Hepatocyte (in vitro differentiated cells): Measurements from ENCODE around the gene FOXO3. TPM values are rescaled to one million over a fixed set of nuclear protein-coding genes. Genes with fewer than 3 reads are reported as not detected.
A peak's percentile ranks its signal among the peaks of the same experiment; 100 is the strongest.
"Not testable (repeated sequence)": the region's sequence is repeated elsewhere in the genome, so short reads cannot be mapped to it uniquely, and the experiment has no call there.

ENCODE experiments used
- DNase-seq: peaks from one replicate; pipeline ENCODE4 v3.0.0-alpha.2; 2016; ENCODE audit warnings: low spot score
- H2AFZ ChIP-seq: fragments of 200-600 bp; sonication (generic); 2 replicates; pipeline ENCODE4 v1.6.0; 2016; ENCODE audit warnings: antibody characterized with exemption, mild to moderate bottlenecking
- H3K27ac ChIP-seq: fragments of 200-600 bp; sonication (generic); 2 replicates; pipeline ENCODE4 v1.5.1; 2016; ENCODE audit warnings: mild to moderate bottlenecking
- H3K27me3 ChIP-seq: fragments of 200-600 bp; sonication (generic); 2 replicates; pipeline ENCODE4 v1.6.1; 2016
- H3K36me3 ChIP-seq: fragments of 200-600 bp; sonication (generic); replicated peaks from 2 replicates; pipeline ENCODE4 v1.5.1; 2016; ENCODE audit warnings: low read depth; ENCODE audit not compliant: insufficient read depth
- H3K4me1 ChIP-seq: fragments of 200-600 bp; sonication (generic); 2 replicates; pipeline ENCODE4 v1.5.1; 2016; ENCODE audit warnings: mild to moderate bottlenecking, moderate library complexity; ENCODE audit not compliant: insufficient read depth
- H3K4me2 ChIP-seq: fragments of 200-600 bp; sonication (generic); 2 replicates; pipeline ENCODE4 v1.6.0; 2016
- H3K4me3 ChIP-seq: fragments of 200-600 bp; sonication (generic); 2 replicates; pipeline ENCODE4 v1.5.1; 2016; ENCODE audit warnings: mild to moderate bottlenecking
- H3K79me2 ChIP-seq: fragments of 200-600 bp; sonication (generic); 2 replicates; pipeline ENCODE4 v1.6.0; 2017; ENCODE audit warnings: mild to moderate bottlenecking
- H3K9me2 ChIP-seq: fragments of 200-600 bp; sonication (generic); replicated peaks from 2 replicates; pipeline ENCODE4 v1.6.0; 2017; ENCODE audit warnings: mild to moderate bottlenecking; ENCODE audit not compliant: insufficient read depth
- H3K9me3 ChIP-seq: fragments of 200-600 bp; sonication (generic); 2 replicates; pipeline ENCODE4 v1.5.1; 2016; ENCODE audit warnings: low read depth, mild to moderate bottlenecking
- H4K20me1 ChIP-seq: fragments of 200-600 bp; sonication (generic); 2 replicates; pipeline ENCODE4 v1.6.0; 2016; ENCODE audit warnings: mild to moderate bottlenecking; ENCODE audit not compliant: insufficient read depth, poor library complexity, severe bottlenecking
- CTCF ChIP-seq: fragments of 200-600 bp; sonication (generic); IDR thresholded peaks from 2 replicates; pipeline ENCODE4 v1.5.1; 2016; ENCODE audit warnings: antibody characterized with exemption, mild to moderate bottlenecking; ENCODE audit not compliant: poor library complexity
- EZH2 ChIP-seq: fragments of 200-600 bp; sonication (generic); IDR thresholded peaks from 2 replicates; pipeline ENCODE4 v1.6.1; 2016; ENCODE audit warnings: antibody characterized with exemption, mild to moderate bottlenecking, borderline replicate concordance
- EZH2phosphoT487 ChIP-seq: fragments of 200-600 bp; sonication (generic); IDR thresholded peaks from one replicate; pipeline ENCODE4 v1.6.1; 2018; ENCODE audit warnings: antibody characterized with exemption, mild to moderate bottlenecking, low read depth, moderate library complexity; ENCODE audit not compliant: unreplicated experiment, severe bottlenecking
- WGBS: methylation state at CpG from one replicate; pipeline ENCODE4 v1.1.6; 2016; ENCODE audit warnings: low lambda C conversion rate; ENCODE audit errors: missing lambda C conversion rate; 5-methylcytosine and 5-hydroxymethylcytosine counted together
- polyA plus RNA-seq: library from polyadenylated mRNA; unstranded; fragments of >200 nt; fragmentation: Nextera tagmentation; extraction: Ambion mirVana; gene quantifications from 2 replicates; pipeline ENCODE4 v1.2.1, GENCODE V29; 2016
- total RNA-seq: library from RNA; depleted of rRNA; stranded (reverse); fragments of >200 nt; gene quantifications from 2 replicates; pipeline ENCODE4 v1.2.3, GENCODE V29; 2014

FOXO3 gene
- total and polyA plus RNA-seq, 2 experiments from 2014 or later = 44.6 to 54.9 TPM

DNA sequence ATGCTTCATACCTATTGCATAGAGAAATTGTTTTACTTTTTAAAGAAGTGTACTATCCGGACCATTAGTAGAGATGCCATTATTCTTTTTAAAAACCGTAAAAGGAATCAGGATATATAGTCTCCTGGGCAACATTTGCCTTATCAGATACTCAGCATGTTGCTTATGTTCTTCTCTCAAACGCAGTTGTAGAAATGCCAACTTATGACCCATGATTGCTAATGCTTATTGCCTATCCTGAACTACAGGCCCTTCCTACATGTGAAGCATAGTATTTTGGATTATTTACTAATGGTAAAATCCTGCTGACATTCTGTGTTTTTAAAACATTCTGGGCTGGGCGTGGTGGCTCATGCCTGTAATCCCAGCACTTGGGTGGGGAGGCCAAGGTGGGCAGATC, 99.5 kb downstream of the FOXO3 start:
- 94% methylated on average over 4 of the region's 4 CpGs for WGBS
- Histone ChIP-seq H2AFZ (no peak overlapping the region), H3K79me2 (peaks cover 74% of the 10 kb centered on the region), H3K4me2 (no peak overlapping the region), H3K4me3 (no peak overlapping the region), H3K9me2 (no peaks in the 10 kb centered on the region), H3K9me3 (no peaks in the 10 kb centered on the region), H4K20me1 (peaks cover 22% of the 10 kb centered on the region), H3K36me3 (no peaks in the 10 kb centered on the region), H3K27ac (no peak overlapping the region), H3K4me1 (peaks cover 17% of the 10 kb centered on the region), H3K27me3 (no peaks in the 10 kb centered on the region)
- TF ChIP-seq CTCF (no peak), EZH2 (no peak), EZH2phosphoT487 (no peak)
- DNase-seq = no peak

GRCh38 chr6:108661430-108661829, 100.7 kb downstream of the FOXO3 start:
- TF ChIP-seq CTCF (no peak), EZH2phosphoT487 (no peak), EZH2 (no peak)
- peaks cover 27% of the 10 kb centered on the region for H4K20me1 ChIP-seq
- 57% methylated on average over 1 of the region's 1 CpG for WGBS
- H3K9me2 ChIP-seq = no peaks in the 10 kb centered on the region
- H2AFZ ChIP-seq = no peak overlapping the region
- H3K36me3 ChIP-seq = no peaks in the 10 kb centered on the region
- H3K79me2 ChIP-seq = peaks cover 80% of the 10 kb centered on the region
- peaks cover 9% of the 10 kb centered on the region for H3K4me1 ChIP-seq
- no peak overlapping the region for H3K4me3 ChIP-seq
- no peaks in the 10 kb centered on the region for H3K27me3 ChIP-seq
- H3K4me2 ChIP-seq = no peak overlapping the region
- no peaks in the 10 kb centered on the region for H3K9me3 ChIP-seq
- no peak overlapping the region for H3K27ac ChIP-seq
- DNase-seq = peak; percentile 37

- Histone ChIP-seq H3K27ac (no peak overlapping the region), H3K4me2 (no peak overlapping the region), H3K4me1 (peaks cover 4% of the 10 kb centered on the region), H3K9me3 (no peaks in the 10 kb centered on the region), H3K79me2 (peaks cover 81% of the 10 kb centered on the region), H2AFZ (no peak overlapping the region), H3K27me3 (no peaks in the 10 kb centered on the region), H3K36me3 (no peaks in the 10 kb centered on the region), H3K4me3 (no peak overlapping the region), H3K9me2 (no peaks in the 10 kb centered on the region), H4K20me1 (peaks cover 27% of the 10 kb centered on the region)
- no peak for DNase-seq
- 91% methylated on average over 2 of the region's 2 CpGs for WGBS
- no peak for TF ChIP-seq EZH2phosphoT487
- TF ChIP-seq EZH2 = no peak
- TF ChIP-seq CTCF = no peak
These were observed 101.3 kb downstream of the FOXO3 start for GRCh38 chr6:108661982-108662381.

DNA sequence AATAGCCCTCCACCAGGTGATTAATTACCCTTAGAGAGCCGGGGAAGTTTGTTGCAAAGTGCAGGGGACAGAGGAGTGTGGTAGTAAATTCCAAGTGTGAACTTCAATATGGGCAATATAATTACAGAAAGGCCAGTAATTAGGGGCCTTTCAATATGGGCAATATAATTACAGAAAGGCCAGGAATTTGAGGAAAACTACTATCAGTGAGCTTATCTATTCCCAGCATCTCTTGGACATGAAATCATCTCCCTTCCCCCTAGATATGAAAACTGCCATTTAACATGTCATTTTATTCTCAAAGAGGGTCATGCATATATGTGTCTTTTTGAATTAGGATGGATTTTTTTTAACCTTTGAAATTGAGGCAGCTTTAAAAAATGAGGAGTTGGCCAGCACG, 102.0 kb downstream of the FOXO3 start:
- peaks cover 23% of the 10 kb centered on the region for H4K20me1 ChIP-seq
- no peak overlapping the region for H2AFZ ChIP-seq
- peaks cover 2% of the 10 kb centered on the region for H3K4me1 ChIP-seq
- no peak for DNase-seq
- no peak overlapping the region for H3K4me3 ChIP-seq
- no peak overlapping the region for H3K4me2 ChIP-seq
- no peaks in the 10 kb centered on the region for H3K27me3 ChIP-seq
- no peaks in the 10 kb centered on the region for H3K9me3 ChIP-seq
- peaks cover 81% of the 10 kb centered on the region for H3K79me2 ChIP-seq
- no peak overlapping the region for H3K27ac ChIP-seq
- no peaks in the 10 kb centered on the region for H3K36me3 ChIP-seq
- no peak for TF ChIP-seq EZH2
- TF ChIP-seq CTCF = no peak
- no peak for TF ChIP-seq EZH2phosphoT487
- 66% methylated on average over 2 of the region's 2 CpGs for WGBS
- no peaks in the 10 kb centered on the region for H3K9me2 ChIP-seq

GRCh38 chr6:108663494-108664064, 102.9 kb downstream of the FOXO3 start:
- H3K9me3 ChIP-seq, H3K27ac ChIP-seq, H3K4me3 ChIP-seq, H2AFZ ChIP-seq, H3K9me2 ChIP-seq, H3K4me2 ChIP-seq, H3K4me1 ChIP-seq, H3K36me3 ChIP-seq, DNase-seq, H3K27me3 ChIP-seq: not testable (repeated sequence)
- over 99% methylated on average over 27 of the region's 30 CpGs for WGBS
- Histone ChIP-seq H3K79me2 (peaks cover 81% of the 10 kb centered on the region), H4K20me1 (peaks cover 29% of the 10 kb centered on the region)
